HepG2 (cell line): ENCODE results near the gene ARL2. TPM values are rescaled to one million over a fixed set of nuclear protein-coding genes. Genes with fewer than 3 reads are reported as not detected.

Experiments
- ATAD3A ChIP-seq: sonication (generic); formaldehyde crosslinking; IDR thresholded peaks from 2 replicates; pipeline ENCODE4 v1.4.0; 2020; ENCODE audit warnings: missing genetic modification reagents
- CREB1 ChIP-seq, 2 experiments: fragments of 450-650 bp in 1 of 2; IDR thresholded peaks; 2 replicates each; pipeline ENCODE4 v1.6.1; 2016 to 2017; ENCODE audit warnings: control low read depth in 1 of 2, mild to moderate bottlenecking in 1 of 2, missing compliant biosample characterization in 1 of 2, missing genetic modification characterization in 1 of 2
- CSRNP2 ChIP-seq: sonication (generic); formaldehyde crosslinking; conservative IDR thresholded peaks from 2 replicates; pipeline ENCODE4 v1.8.0; 2022; ENCODE audit warnings: low read depth, missing genetic modification reagents
- HMGXB4 ChIP-seq, 2 experiments: sonication (generic) in 1 of 2; formaldehyde crosslinking in 1 of 2; IDR thresholded peaks; 2 replicates each; pipeline versions ENCODE4 v1.4.0 to v1.6.1; 2018 to 2020; ENCODE audit warnings: missing genetic modification reagents in 2 of 2, borderline replicate concordance in 1 of 2, low read depth in 1 of 2, mild to moderate bottlenecking in 1 of 2, missing biosample characterization in 1 of 2
- HNRNPK ChIP-seq: fragments of 200-400 bp; formaldehyde crosslinking; IDR thresholded peaks from 2 replicates; pipeline ENCODE4 v1.6.1; 2018; ENCODE audit warnings: low read length, low read depth, moderate library complexity, mild to moderate bottlenecking; ENCODE audit not compliant: poor library complexity, severe bottlenecking
- HNRNPL ChIP-seq: fragments of 200-400 bp; formaldehyde crosslinking; IDR thresholded peaks from 2 replicates; pipeline ENCODE4 v1.6.1; 2017; ENCODE audit warnings: mild to moderate bottlenecking, low read depth, low read length
- KLF12 ChIP-seq: sonication (generic); formaldehyde crosslinking; IDR thresholded peaks from 2 replicates; pipeline ENCODE4 v1.4.0; 2020; ENCODE audit warnings: missing genetic modification reagents, borderline replicate concordance
- KLF6 ChIP-seq: IDR thresholded peaks from 2 replicates; pipeline ENCODE4 v1.8.0; 2016; ENCODE audit warnings: missing biosample characterization, missing genetic modification reagents
- KMT2B ChIP-seq: IDR thresholded peaks from 2 replicates; pipeline ENCODE4 v1.6.1; 2016; ENCODE audit warnings: missing genetic modification reagents, missing compliant biosample characterization
- NONO ChIP-seq, 2 experiments: fragments of 450-650 bp in 1 of 2; sonication (generic) in 1 of 2; formaldehyde crosslinking in 1 of 2; IDR thresholded peaks in 1 of 2; conservative IDR thresholded peaks in 1 of 2; 2 replicates each; pipeline versions ENCODE4 v1.6.1 to v1.8.0; 2017 to 2022; ENCODE audit warnings: mild to moderate bottlenecking in 1 of 2, missing genetic modification reagents in 1 of 2, moderate library complexity in 1 of 2
- PHB2 ChIP-seq: fragments of 450-650 bp; IDR thresholded peaks from 2 replicates; pipeline ENCODE4 v1.6.1; 2018; ENCODE audit not compliant: partially characterized antibody
- RFXAP ChIP-seq: sonication (generic); formaldehyde crosslinking; IDR thresholded peaks from 2 replicates; pipeline ENCODE4 v1.4.0; 2020; ENCODE audit warnings: missing genetic modification reagents, borderline replicate concordance
- SMC3 ChIP-seq: IDR thresholded peaks from 2 replicates; pipeline ENCODE4 v1.6.1; 2011; ENCODE audit warnings: low read length, improper control_type of control experiment
- THAP11 ChIP-seq: IDR thresholded peaks from 2 replicates; pipeline ENCODE4 v1.6.1; 2016; ENCODE audit warnings: missing biosample characterization, missing genetic modification reagents
- ZFYVE20 ChIP-seq: sonication (generic); formaldehyde crosslinking; IDR thresholded peaks from 2 replicates; pipeline ENCODE4 v1.8.0; 2023; ENCODE audit warnings: low read depth, mild to moderate bottlenecking, moderate library complexity, missing genetic modification reagents, borderline replicate concordance
- ZNF180 ChIP-seq: sonication (generic); formaldehyde crosslinking; IDR thresholded peaks from 2 replicates; pipeline ENCODE4 v1.4.0; 2020; ENCODE audit warnings: low read depth, missing genetic modification reagents, borderline replicate concordance
- ZNF34 ChIP-seq: sonication (generic); formaldehyde crosslinking; IDR thresholded peaks from 2 replicates; pipeline ENCODE4 v1.4.0; 2020; ENCODE audit warnings: mild to moderate bottlenecking, missing genetic modification reagents, borderline replicate concordance
- ZNF558 ChIP-seq: sonication (generic); formaldehyde crosslinking; IDR thresholded peaks from 2 replicates; pipeline ENCODE4 v1.9.0; 2022; ENCODE audit warnings: mild to moderate bottlenecking, missing genetic modification reagents, borderline replicate concordance
- ZNF615 ChIP-seq: sonication (generic); formaldehyde crosslinking; IDR thresholded peaks from 2 replicates; pipeline ENCODE4 v1.5.0; 2020; ENCODE audit warnings: mild to moderate bottlenecking, missing genetic modification reagents, borderline replicate concordance
- ZNF710 ChIP-seq: sonication (generic); formaldehyde crosslinking; IDR thresholded peaks from 2 replicates; pipeline ENCODE4 v1.5.0; 2020; ENCODE audit warnings: mild to moderate bottlenecking, missing genetic modification reagents, borderline replicate concordance
- ZNF777 ChIP-seq: sonication (generic); formaldehyde crosslinking; IDR thresholded peaks from 2 replicates; pipeline ENCODE4 v1.4.0; 2020; ENCODE audit warnings: missing genetic modification reagents
- ZNF780A ChIP-seq: sonication (generic); formaldehyde crosslinking; IDR thresholded peaks from 2 replicates; pipeline ENCODE4 v1.8.0; 2022; ENCODE audit warnings: mild to moderate bottlenecking, missing genetic modification reagents, moderate library complexity
- polyA plus RNA-seq, 8 experiments: library from polyadenylated mRNA; depleted of rRNA in 3 of 8; stranded (reverse) in 7 of 8; unstranded in 1 of 8; fragments of >200 nt; fragmentation: Illumina TruSeq in 4 of 8; extraction: Trizol in 4 of 8; gene quantifications; 2 replicates each; pipeline versions ENCODE4 v1.2.1 to v1.2.3, GENCODE V29; 2011 to 2016; ENCODE audit warnings: low read depth in 4 of 8, missing spikeins in 1 of 8, mixed read lengths in 1 of 8; ENCODE audit not compliant: insufficient read depth in 1 of 8
- total RNA-seq, 5 experiments: library from RNA; depleted of rRNA; stranded (reverse); fragments of >200 nt; fragmentation: Illumina TruSeq; extraction: Trizol; gene quantifications; 2 replicates each; pipeline ENCODE4 v1.2.3, GENCODE V29; 2016; ENCODE audit warnings: low read depth in 1 of 5
- TF ChIP-seq, protein P1 (sequence below): sonication (generic); formaldehyde crosslinking; IDR thresholded peaks from 2 replicates; pipeline ENCODE4 v1.4.0; 2020; ENCODE audit warnings: missing genetic modification reagents, low read depth, mild to moderate bottlenecking, borderline replicate concordance

Gene ARL2
- total and polyA plus RNA-seq, 2 of the 13 experiments (the other 11 are each of a cell fraction or from before 2014, with no cell fraction given): 82.9 to 84.4 TPM

GRCh38 chr11:64996710-64997380, 17.1 kb upstream of the ARL2 start, which contains the start of gene BATF2 (continued):
- no peak for TF ChIP-seq KLF12
- TF ChIP-seq ZNF780A (CRISPR knock-in tag): peak; percentile 51; the same call in 1 of the 2 replicates
- TF ChIP-seq KMT2B: no peak
- no peak for TF ChIP-seq CREB1 (IDR thresholded peaks at IDR 0.05)
- peak; percentile 51; the same call in 1 of the 2 replicates for TF ChIP-seq CREB1 (CRISPR knock-in tag; IDR thresholded peaks at IDR 0.05)
- TF ChIP-seq CSRNP2 (CRISPR knock-in tag): no peak
- no peak for TF ChIP-seq ZNF180
- no peak for TF ChIP-seq HNRNPK
- no peak for TF ChIP-seq ATAD3A
- peak; percentile 69 for TF ChIP-seq ZNF710 (CRISPR knock-in tag)
- no peak for TF ChIP-seq NONO (IDR thresholded peaks at IDR 0.05)
- peak; percentile 72 for TF ChIP-seq NONO (CRISPR knock-in tag; conservative IDR thresholded peaks at IDR 0.05)
- TF ChIP-seq, protein P1, sequence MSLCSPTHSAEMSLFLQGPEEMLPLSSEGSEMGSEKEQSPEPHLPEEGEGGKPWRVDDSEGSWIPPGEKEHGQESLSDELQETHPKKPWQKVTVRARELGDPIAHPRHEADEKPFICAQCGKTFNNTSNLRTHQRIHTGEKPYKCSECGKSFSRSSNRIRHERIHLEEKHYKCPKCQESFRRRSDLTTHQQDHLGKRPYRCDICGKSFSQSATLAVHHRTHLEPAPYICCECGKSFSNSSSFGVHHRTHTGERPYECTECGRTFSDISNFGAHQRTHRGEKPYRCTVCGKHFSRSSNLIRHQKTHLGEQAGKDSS: peak; percentile 85; the same call in 1 of the 2 replicates
- TF ChIP-seq THAP11: peak; percentile 87
- peak; percentile 86 to 92 for TF ChIP-seq HMGXB4 (CRISPR knock-in tag; IDR thresholded peaks at IDR 0.05; ENCODE audit: borderline replicate concordance in 1 of 2, low read depth in 1 of 2)
- TF ChIP-seq ZNF615 (CRISPR knock-in tag): no peak
- peak; percentile 61 for TF ChIP-seq SMC3
- TF ChIP-seq ZNF34 (CRISPR knock-in tag): 0 out of 2 replicates have a peak, but pooled peaks have one; percentile 66
- TF ChIP-seq ZNF558 (CRISPR knock-in tag): no peak
- TF ChIP-seq KLF6 (CRISPR knock-in tag): peak; percentile 68; the same call in 1 of the 2 replicates
- TF ChIP-seq ZNF777 (CRISPR knock-in tag): no peak
- no peak for TF ChIP-seq ZFYVE20 (CRISPR knock-in tag)
- no peak; the same call in 1 of the 2 replicates for TF ChIP-seq RFXAP (CRISPR knock-in tag)
- no peak for TF ChIP-seq PHB2
- no peak for TF ChIP-seq HNRNPL
